Transverse colon (tissue), 3 donors: Measurements from ENCODE around the gene SLC12A7.

Source experiments
- CTCF ChIP-seq, 5 experiments: fragments of 200-600 bp in 3 of 5; fragments of 450-650 bp in 2 of 5; sonication (generic) in 3 of 5; IDR thresholded peaks; 1 replicate in 2 of 5; 2 replicates in 3 of 5; pipeline ENCODE4 v1.5.1; 2016 to 2017; ENCODE audit warnings: antibody characterized with exemption in 5 of 5, inconsistent platforms in 3 of 5, mild to moderate bottlenecking in 2 of 5, moderate library complexity in 1 of 5
- EP300 ChIP-seq: sonication (generic); formaldehyde crosslinking; IDR thresholded peaks from one replicate; pipeline ENCODE4 v1.6.1; 2017; ENCODE audit warnings: antibody characterized with exemption, low read depth
- POLR2A ChIP-seq: fragments of 450-650 bp; IDR thresholded peaks from one replicate; pipeline ENCODE4 v1.6.1; 2016; ENCODE audit warnings: antibody characterized with exemption, mild to moderate bottlenecking, moderate library complexity

DNA sequence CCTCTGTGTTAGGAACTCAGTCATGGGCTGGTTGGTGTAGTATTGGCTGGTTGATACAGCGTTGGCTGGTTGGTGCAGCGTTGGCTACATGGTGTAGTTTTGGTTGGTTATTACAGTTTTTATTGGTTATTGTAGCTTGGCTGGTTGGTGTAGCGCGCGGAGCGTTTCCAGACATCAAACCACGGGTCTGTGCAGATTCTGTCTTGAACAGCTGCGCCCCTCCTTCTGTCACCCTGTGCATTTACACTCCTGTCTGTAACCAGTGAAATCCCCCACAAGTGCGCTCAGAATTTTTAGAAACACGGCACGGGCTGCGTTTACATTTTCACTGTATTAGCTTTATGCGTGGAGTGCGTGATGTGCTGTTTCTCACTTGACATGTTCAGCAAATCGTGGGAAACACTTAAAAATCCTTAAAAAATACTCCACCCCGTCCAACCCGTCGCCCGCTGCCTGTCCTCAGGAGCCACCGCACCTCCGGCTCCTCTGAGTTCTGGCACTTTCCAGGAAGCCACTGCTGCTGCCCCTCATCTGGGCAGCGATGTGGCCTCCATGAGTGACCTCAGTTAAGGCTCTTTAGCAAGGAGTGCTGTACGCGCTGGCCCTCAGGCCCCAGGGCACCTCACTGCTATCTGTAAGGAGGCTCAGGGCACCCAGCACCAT lies 82.5 kb downstream of the SLC12A7 start:
- TF ChIP-seq CTCF (IDR thresholded peaks at IDR 0.05): no peak
- no peak for TF ChIP-seq EP300
- TF ChIP-seq POLR2A: no peak
